NCI-H2227 (cell line): ENCODE data around the gene ALDH3B1.
"Not testable (repeated sequence)": the region's sequence is repeated elsewhere in the genome, so short reads cannot be mapped to it uniquely, and the experiment has no call there.

Experiments
- DNase-seq: peaks from one replicate; lab custom pipeline; 2025; ENCODE audit not compliant: unreplicated experiment; lab: John Stamatoyannopoulos, UW

ALDH3B1 gene, protein sequence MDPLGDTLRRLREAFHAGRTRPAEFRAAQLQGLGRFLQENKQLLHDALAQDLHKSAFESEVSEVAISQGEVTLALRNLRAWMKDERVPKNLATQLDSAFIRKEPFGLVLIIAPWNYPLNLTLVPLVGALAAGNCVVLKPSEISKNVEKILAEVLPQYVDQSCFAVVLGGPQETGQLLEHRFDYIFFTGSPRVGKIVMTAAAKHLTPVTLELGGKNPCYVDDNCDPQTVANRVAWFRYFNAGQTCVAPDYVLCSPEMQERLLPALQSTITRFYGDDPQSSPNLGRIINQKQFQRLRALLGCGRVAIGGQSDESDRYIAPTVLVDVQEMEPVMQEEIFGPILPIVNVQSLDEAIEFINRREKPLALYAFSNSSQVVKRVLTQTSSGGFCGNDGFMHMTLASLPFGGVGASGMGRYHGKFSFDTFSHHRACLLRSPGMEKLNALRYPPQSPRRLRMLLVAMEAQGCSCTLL

DNA sequence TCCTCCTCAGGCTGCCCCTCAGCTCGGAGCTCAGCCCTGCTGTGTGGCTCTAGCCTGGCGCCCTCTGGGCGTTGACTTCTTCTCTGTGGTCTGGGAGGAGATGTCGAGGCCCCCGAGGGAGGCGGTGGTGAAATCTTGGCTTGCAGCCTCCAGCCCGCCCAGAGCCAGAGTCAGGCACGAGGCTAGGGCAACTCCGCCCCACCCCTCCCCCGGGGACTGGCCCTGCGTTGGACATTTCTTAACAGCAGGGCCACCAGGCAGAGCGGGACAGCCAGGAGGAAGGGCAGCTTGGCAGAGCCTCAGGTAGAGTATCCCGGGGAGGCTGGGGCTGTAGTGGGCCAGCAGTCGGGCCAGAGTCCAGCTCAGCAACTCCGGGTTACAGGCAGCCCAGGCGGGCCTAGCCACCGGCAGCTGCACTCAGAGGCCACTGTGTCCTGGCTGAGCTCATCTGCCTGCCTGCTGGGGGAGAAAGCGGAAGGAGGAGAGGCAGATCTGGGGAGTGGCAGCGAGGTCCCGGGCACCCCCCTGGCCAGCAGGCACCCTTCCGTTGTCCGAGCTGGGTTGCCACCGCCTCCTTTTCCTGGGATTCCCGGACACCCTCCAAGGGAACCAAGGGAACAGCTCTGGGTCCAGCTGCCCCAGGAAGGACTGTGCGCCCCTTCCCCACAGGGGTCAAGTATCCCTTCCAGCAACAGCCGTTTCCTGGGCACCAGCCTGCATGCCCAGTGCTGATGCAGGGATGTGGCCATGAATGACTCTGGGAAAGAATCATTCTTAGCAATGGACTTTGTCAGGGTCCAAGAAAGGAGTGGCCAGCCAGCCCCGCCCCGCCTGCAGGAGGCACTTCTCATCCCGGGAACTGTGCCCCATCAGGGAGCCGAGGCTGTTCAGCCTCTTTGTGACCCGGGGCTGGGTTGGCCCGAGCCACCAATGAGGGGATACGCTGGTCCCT lies at the start of gene ALDH3B1:
Gene ALDH3B1, plus strand, starts transcription at position 238 of the 952 bp plus-strand sequence. CDS start 4,971 bp downstream, outside the sequence.
- no peak for DNase-seq

DNA sequence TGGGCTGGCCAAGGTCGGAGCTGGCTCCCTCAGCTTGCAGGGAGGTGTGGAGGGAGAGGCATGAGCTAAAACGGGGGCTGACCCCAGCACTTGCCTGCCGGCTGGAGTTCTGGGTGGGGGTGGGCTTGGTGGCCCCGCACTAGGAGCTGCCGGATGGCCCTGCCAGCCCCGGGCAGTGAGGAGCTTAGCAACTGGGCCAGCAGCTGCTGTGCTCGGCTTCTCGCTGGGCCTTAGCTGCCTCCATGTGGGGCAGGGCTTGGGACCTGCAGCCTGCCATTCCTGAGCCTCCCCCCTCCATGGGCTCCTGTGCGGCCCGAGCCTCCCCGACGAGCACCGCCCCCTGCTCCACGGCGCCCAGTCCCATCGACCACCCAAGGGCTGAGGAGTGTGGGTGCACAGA lies 46.9 kb upstream of the ALDH3B1 start:
- not testable (repeated sequence) for DNase-seq

DNA sequence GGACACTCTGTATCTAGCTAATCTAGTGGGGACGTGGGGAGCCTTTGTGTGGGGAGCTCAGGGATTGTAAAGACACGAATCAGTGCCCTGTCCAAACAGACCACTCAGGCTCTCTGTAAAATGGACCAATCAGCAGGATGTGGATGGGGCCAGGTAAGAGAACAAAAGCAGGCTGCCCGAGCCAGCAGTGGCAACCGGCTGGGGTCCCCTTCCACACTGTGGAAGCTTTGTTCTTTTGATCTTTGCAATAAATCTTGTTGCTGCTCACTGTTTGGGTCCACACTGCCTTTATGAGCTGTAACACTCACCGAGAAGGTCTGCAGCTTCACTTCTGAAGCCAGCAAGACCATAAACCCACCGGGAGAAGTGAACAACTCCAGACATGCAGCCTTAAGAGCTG lies 46.2 kb upstream of the ALDH3B1 start:
- DNase-seq = not testable (repeated sequence)

DNA sequence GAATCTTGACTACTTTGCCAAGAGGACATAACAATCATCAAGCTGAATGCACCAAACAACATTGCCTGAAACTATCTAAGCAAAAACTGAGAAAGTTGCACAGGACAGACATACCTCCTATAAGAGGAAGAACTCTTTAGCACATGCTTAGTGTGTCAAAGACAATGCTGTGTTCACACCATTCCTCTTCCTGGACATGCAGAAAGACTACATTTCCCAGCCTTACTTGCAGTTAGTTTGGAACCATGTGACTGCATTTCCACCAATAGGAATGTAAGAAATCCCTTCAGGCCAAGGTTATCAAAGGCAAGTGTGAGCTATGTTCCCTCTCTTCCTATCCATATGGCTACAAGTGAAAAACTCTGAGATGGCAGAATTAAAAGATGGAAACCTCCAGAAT lies 45.4 kb upstream of the ALDH3B1 start:
- DNase-seq = not testable (repeated sequence)

DNA sequence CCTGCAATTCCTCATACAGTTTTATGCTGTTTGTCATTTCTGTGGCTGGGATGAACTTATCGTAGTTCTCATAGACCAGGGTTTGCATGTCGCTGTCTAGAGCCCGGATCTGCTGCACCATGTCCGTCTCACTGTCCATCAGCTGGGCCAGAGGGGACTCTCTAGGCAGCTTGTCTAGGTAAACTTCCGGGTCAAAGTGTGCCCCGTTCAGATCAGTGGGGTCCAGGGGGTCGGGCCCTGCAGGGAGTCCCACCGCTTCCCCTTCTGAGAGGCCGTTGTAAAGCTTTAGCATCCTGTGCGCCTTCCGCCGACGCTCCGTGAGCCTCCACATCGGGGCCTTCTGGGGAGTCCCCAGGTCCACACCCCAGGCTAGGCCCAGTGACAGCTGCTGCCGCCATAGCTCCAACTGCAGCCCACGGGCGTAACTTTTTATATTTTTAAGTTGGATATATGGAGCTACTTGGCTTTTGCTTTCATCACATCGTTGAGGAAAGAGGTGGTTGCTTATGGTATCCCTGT lies 44.2 kb upstream of the ALDH3B1 start:
- DNase-seq = not testable (repeated sequence)

DNA sequence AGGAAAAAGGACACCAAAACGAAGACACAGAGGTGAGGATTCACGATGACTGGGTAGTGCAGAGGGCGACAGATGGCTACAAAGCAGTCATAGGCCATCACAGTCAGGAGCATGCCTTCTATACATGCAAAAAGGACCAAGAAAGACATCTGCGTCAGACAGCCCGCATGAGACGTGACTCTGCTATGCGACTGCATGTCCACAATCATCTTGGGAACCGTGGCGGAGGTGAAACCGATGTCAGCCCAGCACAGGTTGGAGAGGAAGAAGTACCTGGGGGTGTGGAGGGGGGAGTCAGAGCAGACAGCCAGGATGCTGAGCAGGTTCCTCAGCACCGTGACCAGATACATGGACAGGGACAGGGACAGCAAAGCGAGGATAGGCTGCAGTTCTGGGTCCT lies 35.4 kb upstream of the ALDH3B1 start:
- not testable (repeated sequence) for DNase-seq

DNA sequence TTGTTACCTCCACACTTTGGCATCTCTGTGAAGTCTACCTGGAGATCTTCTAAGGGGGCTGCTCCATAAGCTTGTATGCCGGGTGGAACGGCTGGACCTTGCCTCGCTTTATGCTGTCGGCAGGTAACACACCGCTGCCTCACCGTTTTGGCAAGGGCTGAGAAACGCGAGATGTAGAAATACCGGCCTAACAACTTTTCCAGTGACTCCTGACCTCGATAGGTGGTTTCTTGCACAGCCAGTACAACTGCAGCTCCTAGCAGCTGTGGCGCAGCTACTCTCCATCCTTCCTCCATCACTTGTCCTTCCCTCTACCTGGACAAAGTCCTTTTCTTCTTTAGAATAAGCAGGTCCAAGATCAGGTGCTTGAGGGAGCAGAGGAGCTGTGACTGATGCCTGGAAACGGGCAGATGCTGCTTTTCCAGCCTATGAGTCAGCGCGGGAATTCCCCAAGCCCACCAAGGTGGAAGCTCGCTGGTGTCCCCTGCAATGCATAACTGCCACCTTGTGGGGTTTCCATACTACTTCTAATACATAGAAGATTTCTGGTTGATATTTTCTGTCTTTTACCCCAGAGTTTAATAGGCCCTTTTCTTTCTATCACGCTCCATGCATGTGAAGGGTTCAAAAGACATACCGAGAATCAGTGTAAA lies 31.2 kb upstream of the ALDH3B1 start:
- DNase-seq = not testable (repeated sequence)

DNA sequence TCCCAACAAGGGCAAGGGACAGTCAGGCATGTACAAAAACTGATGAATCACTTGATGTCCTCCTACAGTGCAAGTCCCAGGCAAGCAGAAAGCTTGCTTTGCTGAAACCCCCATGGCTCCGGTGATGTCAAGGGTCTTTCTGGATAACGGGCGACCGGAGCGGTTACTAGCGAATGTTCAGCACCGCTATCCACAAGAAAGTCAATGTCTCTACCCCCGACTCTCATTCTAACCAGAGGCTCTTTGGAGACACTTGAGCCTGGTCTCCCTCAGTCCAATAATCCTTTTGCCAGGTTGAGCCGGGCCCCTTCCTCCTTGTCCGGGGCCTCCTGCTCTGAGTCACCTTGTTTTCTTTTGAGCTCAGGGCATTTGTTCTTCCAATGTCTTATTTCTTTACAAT lies 28.9 kb upstream of the ALDH3B1 start:
- DNase-seq = not testable (repeated sequence)

DNA sequence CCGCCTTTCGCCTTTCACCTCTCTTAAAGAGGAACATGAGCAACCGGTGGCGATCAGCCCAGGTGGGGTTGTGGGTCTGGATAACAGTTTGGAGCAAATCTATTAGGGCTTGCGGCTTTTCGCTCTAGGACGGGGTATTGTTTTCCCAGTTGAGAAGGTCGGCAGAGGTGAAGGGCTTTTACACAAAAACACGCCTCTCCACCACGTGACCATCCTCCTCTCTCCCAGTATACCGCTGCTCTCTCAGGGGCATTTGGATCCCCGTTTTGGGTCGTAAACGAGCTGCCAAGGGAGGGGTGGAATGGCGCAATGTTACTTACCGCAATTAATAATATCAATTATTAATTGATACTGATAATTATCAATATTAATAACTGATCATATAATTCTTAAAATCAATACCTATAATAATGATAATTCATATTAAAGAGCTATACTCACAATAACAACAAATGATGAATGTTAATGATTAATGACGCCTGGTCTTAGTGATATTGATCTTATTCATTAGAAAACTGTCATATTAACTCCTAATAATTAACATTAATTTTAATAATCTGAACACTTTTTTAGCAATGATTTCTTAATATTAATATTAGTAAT lies 27.8 kb upstream of the ALDH3B1 start:
- not testable (repeated sequence) for DNase-seq

DNA sequence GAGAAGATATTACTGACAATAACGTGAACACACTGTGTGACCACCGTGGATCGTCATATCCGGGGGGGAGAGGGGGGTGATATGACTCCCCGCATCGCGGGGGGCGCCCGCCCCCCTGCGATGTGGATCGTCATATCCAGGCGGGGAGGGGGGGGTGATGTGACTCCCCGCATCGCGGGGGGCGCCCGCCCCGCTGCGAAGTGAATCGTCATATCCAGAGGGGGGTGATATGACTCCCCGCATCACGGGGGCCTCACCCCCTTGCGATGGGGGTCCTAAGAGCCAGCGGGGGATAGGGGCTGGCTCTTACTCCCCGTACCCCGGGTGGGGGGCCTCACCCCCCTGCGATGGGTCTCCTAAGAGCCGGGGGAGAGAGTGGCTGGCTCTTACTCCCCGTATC lies 26.2 kb upstream of the ALDH3B1 start:
- DNase-seq = no peak

DNA sequence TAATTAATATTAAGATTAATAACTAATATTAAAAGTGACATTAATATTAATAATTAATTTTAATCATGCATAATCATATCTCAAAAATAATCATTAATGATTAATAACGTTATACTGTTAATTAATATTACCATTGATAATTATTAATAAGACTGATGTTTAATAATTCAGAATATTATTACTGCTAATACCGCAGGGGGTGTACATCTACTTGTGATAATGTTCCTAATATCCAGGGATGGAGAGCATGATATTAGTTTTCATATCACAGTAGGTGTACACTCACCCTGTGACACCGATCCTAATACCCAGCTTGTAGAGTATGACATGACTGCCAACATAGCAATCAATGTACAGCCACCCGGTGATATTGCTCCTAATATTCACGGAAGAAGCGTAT lies 24.8 kb upstream of the ALDH3B1 start:
- not testable (repeated sequence) for DNase-seq

DNA sequence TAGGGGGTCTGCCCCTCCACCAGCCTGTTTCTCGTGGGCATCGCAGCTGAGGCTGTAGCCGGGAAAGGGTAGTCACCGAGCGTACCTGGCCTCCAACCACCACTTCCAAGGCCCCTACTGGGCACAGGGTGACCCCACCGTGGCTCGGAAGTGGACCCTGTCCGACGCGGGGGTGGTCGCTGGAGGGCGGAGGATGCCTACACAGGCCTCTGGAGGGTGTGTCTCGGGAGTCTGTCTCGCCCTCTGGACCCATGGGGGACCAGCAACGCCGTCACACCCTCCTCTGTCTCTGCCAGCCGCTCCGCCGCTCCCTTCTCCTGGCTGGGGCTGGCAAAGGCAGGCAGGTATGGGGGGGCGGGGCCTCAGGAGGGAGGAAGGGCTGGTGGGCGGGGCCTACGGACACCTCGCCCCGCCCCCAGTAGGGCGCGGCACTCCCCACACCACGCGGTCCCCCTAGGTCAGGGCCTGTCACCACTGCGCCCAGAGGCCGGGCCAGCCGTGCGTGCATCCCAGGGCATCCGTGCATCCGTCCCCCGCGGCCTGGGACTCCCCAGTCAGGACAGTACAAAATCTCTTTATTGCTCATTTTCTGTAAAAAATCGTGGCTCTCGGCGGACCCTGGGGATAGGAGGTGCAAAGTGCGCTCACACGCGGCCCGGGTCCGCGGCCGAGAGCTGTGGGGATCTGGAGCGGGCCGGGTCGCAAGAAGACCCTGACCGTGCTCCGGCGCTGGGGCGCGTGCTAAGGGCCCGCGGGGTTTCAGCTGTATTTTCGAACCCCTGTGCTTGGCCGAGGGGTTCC lies 19.4 kb upstream of the ALDH3B1 start:
- DNase-seq = not testable (repeated sequence)

DNA sequence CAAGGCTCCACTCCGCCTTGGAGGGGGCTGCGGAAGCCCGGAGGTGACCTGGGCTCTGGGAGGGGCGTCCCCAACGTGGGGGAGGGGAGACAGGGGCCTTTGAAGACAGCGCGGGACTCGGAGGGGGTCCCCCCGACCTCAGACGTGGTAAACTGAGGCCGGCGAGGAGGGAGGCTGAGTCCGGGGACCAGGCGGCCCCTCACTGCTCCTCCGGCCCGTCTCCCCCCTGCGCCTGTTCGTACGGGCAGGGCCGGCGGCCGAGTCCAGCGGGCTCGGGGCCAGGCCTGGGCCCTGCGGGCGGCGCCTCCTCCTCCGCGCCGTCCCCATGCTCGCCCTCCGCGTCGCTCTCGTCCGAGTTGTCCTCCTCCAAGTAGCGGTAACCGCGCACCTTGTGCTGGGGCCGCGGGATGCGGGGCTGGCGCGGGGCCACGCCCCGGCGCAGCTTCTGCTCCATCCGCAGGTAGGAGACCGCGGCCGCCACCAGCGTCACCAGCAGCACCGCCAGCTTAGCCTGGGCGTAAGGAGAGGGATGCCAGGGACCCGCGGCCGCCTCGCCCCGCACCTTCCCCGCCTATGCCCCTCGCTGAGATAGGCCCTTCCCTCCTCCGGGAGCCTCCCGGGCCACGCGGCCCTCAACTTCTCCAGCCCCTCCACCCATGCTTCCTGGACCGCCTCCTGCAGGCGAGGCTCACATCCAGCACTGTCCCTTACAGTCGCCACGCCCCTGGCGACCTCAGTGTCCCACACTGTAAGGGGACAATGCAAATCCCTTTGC lies 18.6 kb upstream of the ALDH3B1 start:
- not testable (repeated sequence) for DNase-seq

DNA sequence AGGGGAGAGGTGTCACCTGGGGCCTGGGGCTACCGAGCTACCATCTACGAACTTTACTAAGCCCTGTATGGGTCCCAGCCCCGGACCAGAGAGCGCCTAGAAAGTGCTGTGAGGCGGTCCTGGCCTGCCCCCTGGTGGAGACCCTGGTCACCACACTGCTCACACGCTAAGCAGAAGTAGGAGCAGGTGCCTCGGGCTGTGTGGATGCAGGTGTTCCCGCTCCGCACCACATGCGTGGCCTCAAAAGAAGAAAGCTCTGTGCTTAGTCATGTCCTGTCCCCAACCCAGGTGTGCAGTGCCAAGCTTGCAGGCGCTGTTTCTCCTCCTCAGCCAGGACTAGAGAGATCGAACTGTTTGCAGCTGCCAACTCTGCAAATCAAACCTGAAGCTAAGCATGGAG lies 16.3 kb upstream of the ALDH3B1 start:
- DNase-seq = not testable (repeated sequence)

DNA sequence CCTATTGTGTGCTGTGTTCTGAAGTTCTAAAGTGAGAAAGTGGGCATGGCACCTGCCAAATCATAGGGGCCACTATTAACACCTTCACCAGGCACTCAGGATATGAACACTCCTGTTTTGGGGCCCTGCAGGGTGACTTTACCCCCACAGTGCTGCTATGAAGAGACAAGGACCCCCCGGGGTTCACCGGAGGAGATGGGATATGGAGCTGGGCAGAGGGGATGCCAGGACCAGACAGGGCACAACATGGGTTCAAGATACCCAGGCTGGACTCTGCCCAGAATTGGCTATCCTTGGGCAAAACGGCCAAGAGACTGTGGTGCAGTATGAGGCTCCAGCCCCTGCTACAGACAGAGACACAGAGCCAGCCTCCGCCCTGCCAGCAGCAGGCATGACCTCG lies 15.7 kb upstream of the ALDH3B1 start:
- not testable (repeated sequence) for DNase-seq

DNA sequence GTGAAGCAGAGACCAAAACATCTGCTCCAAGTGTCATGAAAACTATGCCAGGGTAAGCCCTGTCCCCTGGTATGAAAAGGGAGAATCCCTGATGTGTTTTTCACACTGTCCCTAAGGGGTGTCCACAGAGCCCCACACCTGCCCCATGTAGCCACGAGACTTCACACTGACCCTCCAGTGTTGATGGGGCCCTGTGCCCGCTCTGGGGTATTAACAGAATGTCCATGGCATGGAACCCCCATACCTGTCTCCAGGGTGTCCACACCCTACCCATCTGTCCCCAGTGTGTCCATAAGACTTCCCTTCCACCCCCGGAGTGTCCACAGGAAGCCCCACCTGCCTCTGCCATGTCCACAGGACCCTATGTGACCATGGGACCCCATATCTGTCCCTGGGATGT lies 15.0 kb upstream of the ALDH3B1 start:
- DNase-seq = not testable (repeated sequence)

DNA sequence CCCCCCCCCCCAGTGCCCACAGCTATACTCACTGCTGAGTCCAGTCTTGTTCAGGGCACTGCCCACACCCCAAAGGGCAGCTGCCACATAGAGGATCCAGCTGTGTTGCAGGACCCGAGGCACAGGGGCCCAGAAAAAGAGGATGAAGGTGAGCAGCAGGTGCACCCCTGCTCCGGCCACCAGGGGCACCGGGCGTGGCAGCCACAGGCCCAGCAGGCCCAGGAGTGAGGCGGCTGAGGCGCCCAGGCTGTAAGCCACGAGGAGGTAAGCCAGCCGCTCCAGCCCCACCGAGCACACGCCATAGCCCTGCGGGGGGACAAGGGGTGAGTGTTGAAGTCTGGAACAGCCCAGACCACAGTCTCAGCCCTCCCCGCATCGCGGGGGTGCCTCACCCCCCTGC lies 14.5 kb upstream of the ALDH3B1 start:
- DNase-seq = not testable (repeated sequence)

DNA sequence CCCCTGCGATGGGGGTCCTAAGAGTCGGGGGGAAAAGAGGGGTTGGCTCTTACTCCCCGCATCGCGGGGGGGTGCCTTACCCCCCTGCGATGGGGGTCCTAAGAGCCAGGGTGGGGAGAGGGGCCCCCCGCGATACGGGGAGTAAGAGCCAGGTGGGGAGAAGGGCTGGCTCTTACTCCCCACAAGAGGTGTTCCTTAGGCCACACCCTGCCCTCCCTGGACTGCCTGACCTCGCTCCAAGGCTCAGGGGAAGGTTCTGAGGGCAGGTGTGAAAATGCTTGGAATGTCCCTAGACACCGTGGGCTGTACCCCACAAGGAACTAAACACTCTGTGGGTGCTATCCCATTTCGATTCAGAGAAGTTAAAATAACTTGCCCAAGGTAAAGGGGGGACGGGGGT lies 14.1 kb upstream of the ALDH3B1 start:
- DNase-seq = no peak
